A549 (cell line): ENCODE results near the gene PKHD1. TPM values are rescaled to one million over a fixed set of nuclear protein-coding genes. Genes with fewer than 3 reads are reported as not detected.
A peak's percentile ranks its signal among the peaks of the same experiment; 100 is the strongest.

Experiments
- ATAC-seq, 2 experiments: fragments of 200-7000 bp in 1 of 2; fragments of >200 bp in 1 of 2; cut with Nextera tagmentation in 1 of 2; cut with Tn5 transposase in 1 of 2; 3 replicates each; pipeline versions ENCODE4 v1.8.0 to v1.9.1; 2018 to 2020; ENCODE audit warnings: mild to moderate bottlenecking in 1 of 2, moderate library complexity in 1 of 2
- CTCF ChIA-PET: fragments of 300-600 bp; sonication (Branson Sonifier 250); formaldehyde crosslinking; extraction: SDS; loops from one replicate; lab custom pipeline; 2021; ENCODE audit warnings: antibody characterized with exemption, inconsistent platforms; lab: Yijun Ruan, JAX
- POLR2A ChIA-PET: fragments of 350-600 bp; formaldehyde crosslinking; extraction: SDS; loops from one replicate; lab custom pipeline; 2021; ENCODE audit warnings: antibody characterized with exemption, inconsistent platforms; lab: Yijun Ruan, JAX
- DNase-seq, 2 experiments: peaks; one replicate each; pipeline versions ENCODE4 v3.0.0 to v3.0.0-alpha.2; 2011 to 2016; ENCODE audit warnings: low read depth in 1 of 2, low spot score in 1 of 2
- FAIRE-seq: peaks from 2 replicates; lab custom pipeline; 2011; peaks lifted over from hg19 to GRCh38; lab: Jason Lieb, UNC
- H3K27ac ChIP-seq, 2 experiments: fragments of >200 bp; sonication (Bioruptor Twin); formaldehyde crosslinking; 3 replicates each; pipeline ENCODE4 v1.5.1; 2016 to 2017
- H3K4me1 ChIP-seq: fragments of >200 bp; sonication (Bioruptor Twin); formaldehyde crosslinking; 3 replicates; pipeline ENCODE4 v1.6.1; 2016
- H3K4me2 ChIP-seq: fragments of >200 bp; sonication (Bioruptor Twin); formaldehyde crosslinking; 3 replicates; pipeline ENCODE4 v1.6.1; 2016
- H3K4me3 ChIP-seq: fragments of >200 bp; sonication (Bioruptor Twin); formaldehyde crosslinking; 3 replicates; pipeline ENCODE4 v1.5.1; 2016
- H3K9me3 ChIP-seq: fragments of >200 bp; sonication (Bioruptor Twin); formaldehyde crosslinking; 3 replicates; pipeline ENCODE4 v1.6.1; 2016
- CBX2 ChIP-seq: fragments of 200-600 bp; sonication (generic); IDR thresholded peaks from 2 replicates; pipeline ENCODE4 v1.6.1; 2016; ENCODE audit warnings: low read depth, mild to moderate bottlenecking, borderline replicate concordance
- CBX8 ChIP-seq: fragments of 200-600 bp; sonication (generic); IDR thresholded peaks from 2 replicates; pipeline ENCODE4 v1.6.1; 2016
- CHD2 ChIP-seq: fragments of 150-350 bp; IDR thresholded peaks from 2 replicates; pipeline ENCODE4 v1.6.1; 2014; ENCODE audit warnings: low read length; ENCODE audit not compliant: partially characterized antibody
- EP300 ChIP-seq, 2 experiments: fragments of >200 bp; sonication (Bioruptor Twin); formaldehyde crosslinking; IDR thresholded peaks; 2 replicates in 1 of 2; 3 replicates in 1 of 2; pipeline ENCODE4 v1.6.1; 2016 to 2017
- FOSL2 ChIP-seq, 2 experiments: fragments of 450-650 bp in 1 of 2; fragments of >200 bp in 1 of 2; sonication (Bioruptor Twin) in 1 of 2; formaldehyde crosslinking; IDR thresholded peaks; 2 replicates each; pipeline versions ENCODE4 v1.5.0 to v1.6.1; 2016 to 2020; ENCODE audit warnings: mild to moderate bottlenecking in 1 of 2, moderate library complexity in 1 of 2
- MAFK ChIP-seq: fragments of 450-650 bp; IDR thresholded peaks from 2 replicates; pipeline ENCODE4 v1.6.1; 2014; ENCODE audit not compliant: partially characterized antibody
- MAZ ChIP-seq: fragments of 150-350 bp; IDR thresholded peaks from 2 replicates; pipeline ENCODE4 v1.6.1; 2014; ENCODE audit warnings: antibody characterized with exemption, low read depth, low read length, borderline replicate concordance
- NPAS2 ChIP-seq: fragments of 250-450 bp; sonication (Bioruptor Pico); IDR thresholded peaks from 2 replicates; pipeline ENCODE4 v1.8.0; 2022; ENCODE audit warnings: mild to moderate bottlenecking, moderate library complexity, borderline replicate concordance
- PHF8 ChIP-seq: fragments of 200-600 bp; sonication (generic); IDR thresholded peaks from 2 replicates; pipeline ENCODE4 v1.6.1; 2016; ENCODE audit warnings: low read depth, mild to moderate bottlenecking, antibody characterized with exemption, moderate library complexity, borderline replicate concordance
- RNF2 ChIP-seq: fragments of 200-600 bp; sonication (generic); IDR thresholded peaks from 2 replicates; pipeline ENCODE4 v1.6.1; 2016; ENCODE audit warnings: low read depth, mild to moderate bottlenecking, antibody characterized with exemption, moderate library complexity, borderline replicate concordance
- SREBF2 ChIP-seq: fragments of 450-650 bp; IDR thresholded peaks from 2 replicates; pipeline ENCODE4 v1.6.1; 2014; ENCODE audit warnings: mild to moderate bottlenecking, moderate library complexity
- ZC3H11A ChIP-seq: fragments of 450-650 bp; IDR thresholded peaks from 2 replicates; pipeline ENCODE4 v1.6.1; 2014; ENCODE audit warnings: antibody characterized with exemption, mild to moderate bottlenecking
- ZFP36 ChIP-seq: fragments of 450-650 bp; IDR thresholded peaks from 2 replicates; pipeline ENCODE4 v1.6.1; 2014; ENCODE audit warnings: borderline replicate concordance; ENCODE audit not compliant: partially characterized antibody
- WGBS: methylation state at CpG from one replicate; pipeline ENCODE4 v1.1.6; 2017; ENCODE audit errors: missing lambda C conversion rate; 5-methylcytosine and 5-hydroxymethylcytosine counted together
- polyA plus RNA-seq, 4 experiments: library from polyadenylated mRNA; depleted of rRNA in 3 of 4; stranded (reverse); fragments of >200 nt; fragmentation: RNase III in 1 of 4; extraction: RNeasy Plus Mini Kit Qiagen cat#74134 plus additional on column Dnase treatment in 1 of 4; gene quantifications; 2 replicates in 3 of 4; 3 replicates in 1 of 4; pipeline ENCODE4 v1.2.3, GENCODE V29; 2011 to 2017
- TF ChIP-seq, protein P1 (sequence below): fragments of >200 bp; sonication (Bioruptor Twin); formaldehyde crosslinking; IDR thresholded peaks from 3 replicates; pipeline ENCODE4 v1.6.1; 2016
- TF ChIP-seq, protein P2 (sequence below): IDR thresholded peaks from 2 replicates; pipeline ENCODE4 v1.6.1; 2012; ENCODE audit warnings: low read depth, borderline replicate concordance
- TF ChIP-seq, protein P3 (sequence below): fragments of 250-450 bp; sonication (Bioruptor Pico); IDR thresholded peaks from 2 replicates; pipeline ENCODE4 v1.5.0; 2021; ENCODE audit warnings: mild to moderate bottlenecking, moderate library complexity, borderline replicate concordance
- TF ChIP-seq, protein P4 (sequence below): IDR thresholded peaks from 2 replicates; pipeline ENCODE4 v1.6.1; 2012
- TF ChIP-seq, protein P5 (sequence below): IDR thresholded peaks from 2 replicates; pipeline ENCODE4 v1.6.1; 2012

PKHD1 gene
- polyA plus RNA-seq, 2 of the 4 experiments (the other 2 are of a cell fraction), result not detected

DNA sequence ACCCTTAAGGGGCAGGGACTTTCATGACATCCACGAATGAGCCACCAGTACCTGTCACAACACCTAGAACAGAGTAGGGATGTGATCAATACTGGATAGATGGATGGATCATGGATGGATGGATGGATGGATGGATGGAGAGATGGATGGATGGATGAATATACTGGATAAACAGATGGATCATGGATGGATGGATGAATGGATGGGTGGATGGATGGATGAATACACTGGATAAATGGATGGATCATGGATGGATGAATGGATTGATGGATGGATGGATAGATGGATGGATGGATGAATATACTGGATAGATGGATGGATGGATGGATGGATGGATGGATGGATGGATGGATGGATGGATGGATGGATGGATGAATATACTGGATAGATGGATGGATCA is 73.0 kb downstream of the PKHD1 start:
- FAIRE-seq, result no peak
- Histone ChIP-seq H3K27ac (no peak overlapping the region), H3K9me3 (no peaks in the 10 kb centered on the region), H3K4me1 (no peaks in the 10 kb centered on the region), H3K4me2 (no peak overlapping the region), H3K4me3 (no peak overlapping the region)
- ChIA-PET POLR2A (no interaction called here), CTCF (no interaction called here)
- ATAC-seq, result no peak
- TF ChIP-seq ZFP36, result no peak
- TF ChIP-seq FOSL2 (IDR thresholded peaks at IDR 0.05), result no peak
- TF ChIP-seq FOSL2 (CRISPR knock-in tag; IDR thresholded peaks at IDR 0.05), result no peak
- TF ChIP-seq, protein P1, sequence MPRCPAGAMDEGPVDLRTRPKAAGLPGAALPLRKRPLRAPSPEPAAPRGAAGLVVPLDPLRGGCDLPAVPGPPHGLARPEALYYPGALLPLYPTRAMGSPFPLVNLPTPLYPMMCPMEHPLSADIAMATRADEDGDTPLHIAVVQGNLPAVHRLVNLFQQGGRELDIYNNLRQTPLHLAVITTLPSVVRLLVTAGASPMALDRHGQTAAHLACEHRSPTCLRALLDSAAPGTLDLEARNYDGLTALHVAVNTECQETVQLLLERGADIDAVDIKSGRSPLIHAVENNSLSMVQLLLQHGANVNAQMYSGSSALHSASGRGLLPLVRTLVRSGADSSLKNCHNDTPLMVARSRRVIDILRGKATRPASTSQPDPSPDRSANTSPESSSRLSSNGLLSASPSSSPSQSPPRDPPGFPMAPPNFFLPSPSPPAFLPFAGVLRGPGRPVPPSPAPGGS, result no peak
- no peak for TF ChIP-seq MAZ
- TF ChIP-seq MAFK, result no peak
- no peak for TF ChIP-seq PHF8
- TF ChIP-seq SREBF2, result no peak
- no peak for TF ChIP-seq RNF2
- TF ChIP-seq EP300 (IDR thresholded peaks at IDR 0.05), result no peak
- 0% methylated on average over 1 of the region's 1 CpG for WGBS
- no peak for DNase-seq

DNA sequence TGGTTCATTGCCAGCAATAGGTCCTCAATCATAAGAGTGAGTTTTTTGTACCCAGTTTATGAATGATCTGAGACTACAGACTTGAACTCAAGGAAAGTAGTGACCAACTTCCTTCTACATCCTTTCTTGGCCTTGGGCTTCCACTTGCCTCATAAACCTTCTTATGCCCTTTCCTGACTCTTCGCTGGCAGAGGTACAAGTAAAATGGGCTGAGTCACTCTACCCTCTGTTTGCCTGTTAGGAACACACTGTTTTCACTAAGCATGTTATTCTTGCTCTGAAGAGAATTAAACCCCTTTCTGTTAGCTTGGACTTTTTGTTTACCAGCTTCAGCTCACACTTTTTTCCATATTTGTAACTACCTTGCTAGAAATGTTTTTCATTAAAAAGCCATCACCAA is 74.4 kb downstream of the PKHD1 start:
- ChIA-PET CTCF (interaction anchor here (0.6 kb wide), 1 partner anchor 869 kb away, joined by 3 read pairs; no protein-coding TSS in a partner anchor), POLR2A (no interaction called here)
- TF ChIP-seq CBX2, result no peak
- TF ChIP-seq, protein P2, sequence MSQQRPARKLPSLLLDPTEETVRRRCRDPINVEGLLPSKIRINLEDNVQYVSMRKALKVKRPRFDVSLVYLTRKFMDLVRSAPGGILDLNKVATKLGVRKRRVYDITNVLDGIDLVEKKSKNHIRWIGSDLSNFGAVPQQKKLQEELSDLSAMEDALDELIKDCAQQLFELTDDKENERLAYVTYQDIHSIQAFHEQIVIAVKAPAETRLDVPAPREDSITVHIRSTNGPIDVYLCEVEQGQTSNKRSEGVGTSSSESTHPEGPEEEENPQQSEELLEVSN, result no peak
- TF ChIP-seq, protein P3, sequence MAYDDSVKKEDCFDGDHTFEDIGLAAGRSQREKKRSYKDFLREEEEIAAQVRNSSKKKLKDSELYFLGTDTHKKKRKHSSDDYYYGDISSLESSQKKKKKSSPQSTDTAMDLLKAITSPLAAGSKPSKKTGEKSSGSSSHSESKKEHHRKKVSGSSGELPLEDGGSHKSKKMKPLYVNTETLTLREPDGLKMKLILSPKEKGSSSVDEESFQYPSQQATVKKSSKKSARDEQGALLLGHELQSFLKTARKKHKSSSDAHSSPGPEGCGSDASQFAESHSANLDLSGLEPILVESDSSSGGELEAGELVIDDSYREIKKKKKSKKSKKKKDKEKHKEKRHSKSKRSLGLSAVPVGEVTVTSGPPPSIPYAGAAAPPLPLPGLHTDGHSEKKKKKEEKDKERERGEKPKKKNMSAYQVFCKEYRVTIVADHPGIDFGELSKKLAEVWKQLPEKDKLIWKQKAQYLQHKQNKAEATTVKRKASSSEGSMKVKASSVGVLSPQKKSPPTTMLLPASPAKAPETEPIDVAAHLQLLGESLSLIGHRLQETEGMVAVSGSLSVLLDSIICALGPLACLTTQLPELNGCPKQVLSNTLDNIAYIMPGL (CRISPR knock-in tag), result no peak
- TF ChIP-seq, protein P4, sequence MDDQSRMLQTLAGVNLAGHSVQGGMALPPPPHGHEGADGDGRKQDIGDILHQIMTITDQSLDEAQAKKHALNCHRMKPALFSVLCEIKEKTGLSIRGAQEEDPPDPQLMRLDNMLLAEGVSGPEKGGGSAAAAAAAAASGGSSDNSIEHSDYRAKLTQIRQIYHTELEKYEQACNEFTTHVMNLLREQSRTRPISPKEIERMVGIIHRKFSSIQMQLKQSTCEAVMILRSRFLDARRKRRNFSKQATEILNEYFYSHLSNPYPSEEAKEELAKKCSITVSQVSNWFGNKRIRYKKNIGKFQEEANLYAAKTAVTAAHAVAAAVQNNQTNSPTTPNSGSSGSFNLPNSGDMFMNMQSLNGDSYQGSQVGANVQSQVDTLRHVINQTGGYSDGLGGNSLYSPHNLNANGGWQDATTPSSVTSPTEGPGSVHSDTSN, result no peak
- no peak overlapping the region for H3K4me2 ChIP-seq
- WGBS, result 4% methylated on average over 1 of the region's 1 CpG
- no peaks in the 10 kb centered on the region for H3K9me3 ChIP-seq
- FAIRE-seq (no peak), DNase-seq (peak in 1 of 2 experiments; percentile 2), ATAC-seq (no peak)
- no peaks in the 10 kb centered on the region for H3K4me1 ChIP-seq
- H3K27ac ChIP-seq, result no peak overlapping the region
- no peak overlapping the region for H3K4me3 ChIP-seq

DNA sequence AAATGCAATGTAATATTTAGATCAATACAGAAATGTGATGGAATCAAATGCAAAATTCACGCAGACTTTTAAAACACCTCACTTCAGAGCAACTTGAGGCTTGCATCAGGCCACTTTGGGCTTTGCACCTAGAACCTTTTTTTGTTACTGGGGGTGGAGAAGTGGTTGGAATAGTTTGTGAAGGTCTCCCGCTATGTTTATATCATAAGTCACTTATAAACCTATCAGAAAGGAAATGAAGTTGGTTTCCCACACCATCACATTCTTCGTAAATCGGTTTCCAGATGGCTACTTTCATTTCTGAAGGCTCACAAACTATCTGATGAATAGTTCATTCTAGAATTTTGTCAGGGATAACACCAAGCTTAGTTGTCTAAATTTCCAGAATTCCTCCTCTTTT is 74.8 kb downstream of the PKHD1 start:
- ChIA-PET POLR2A (no interaction called here), CTCF (no interaction called here)
- Histone ChIP-seq H3K4me3 (no peak overlapping the region), H3K4me2 (no peak overlapping the region), H3K9me3 (no peaks in the 10 kb centered on the region), H3K27ac (no peak overlapping the region), H3K4me1 (no peaks in the 10 kb centered on the region)
- WGBS, result 58% methylated on average over 4 of the region's 4 CpGs
- TF ChIP-seq ZC3H11A (no peak), CHD2 (no peak), NPAS2 (CRISPR knock-in tag) (no peak), CBX2 (no peak), CBX8 (no peak)
- TF ChIP-seq, protein P5, sequence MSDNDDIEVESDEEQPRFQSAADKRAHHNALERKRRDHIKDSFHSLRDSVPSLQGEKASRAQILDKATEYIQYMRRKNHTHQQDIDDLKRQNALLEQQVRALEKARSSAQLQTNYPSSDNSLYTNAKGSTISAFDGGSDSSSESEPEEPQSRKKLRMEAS, result no peak
- no peak for ATAC-seq
- no peak for FAIRE-seq
- DNase-seq, result no peak
